Adrenal gland (tissue), 12 donors: ENCODE results near the gene STK24. TPM values are rescaled to one million over a fixed set of nuclear protein-coding genes. Genes with fewer than 3 reads are reported as not detected.

Source experiments
- DNase-seq, 7 donors: peaks; one replicate each; pipeline ENCODE4 v3.0.0-alpha.2; 2019 to 2020
- H3K27ac ChIP-seq, 5 donors: fragments of 200-600 bp; sonication (generic) in 4 of 5; 1 replicate in 3 of 5; 2 replicates in 2 of 5; pipeline versions ENCODE4 v1.5.1 to v1.8.0; 2016 to 2020; ENCODE audit warnings: mild to moderate bottlenecking in 1 of 5
- H3K27me3 ChIP-seq: fragments of 200-600 bp; 2 replicates; pipeline ENCODE4 v1.8.0; 2021
- H3K36me3 ChIP-seq, 2 donors: fragments of 200-600 bp; replicated peaks in 1 of 2; 1 replicate in 1 of 2; 2 replicates in 1 of 2; pipeline versions ENCODE4 v1.5.1 to v1.8.0; 2018 to 2022
- H3K4me1 ChIP-seq, 2 donors: fragments of 200-600 bp; replicated peaks in 1 of 2; 1 replicate in 1 of 2; 2 replicates in 1 of 2; pipeline versions ENCODE4 v1.5.1 to v1.8.0; 2018 to 2021
- H3K4me3 ChIP-seq, 4 donors: fragments of 200-600 bp; sonication (generic) in 3 of 4; one replicate each; pipeline ENCODE4 v1.5.1; 2016 to 2018
- H3K9me3 ChIP-seq, 3 donors: fragments of 200-600 bp; sonication (generic) in 1 of 3; replicated peaks in 1 of 3; 1 replicate in 2 of 3; 2 replicates in 1 of 3; pipeline versions ENCODE4 v1.5.1 to v1.8.0; 2016 to 2021
- CTCF ChIP-seq, 6 experiments: fragments of 450-650 bp in 4 of 6; fragments of 200-600 bp in 2 of 6; sonication (generic) in 1 of 6; IDR thresholded peaks; 1 replicate in 5 of 6; 2 replicates in 1 of 6; pipeline versions ENCODE4 v1.5.1 to v1.8.0; 2016 to 2021; ENCODE audit warnings: antibody characterized with exemption in 6 of 6, mild to moderate bottlenecking in 2 of 6, moderate library complexity in 1 of 6
- POLR2A ChIP-seq, 2 donors: fragments of 450-650 bp; IDR thresholded peaks; one replicate each; pipeline ENCODE4 v1.6.1; 2017; ENCODE audit warnings: antibody characterized with exemption in 2 of 2, mild to moderate bottlenecking in 2 of 2, moderate library complexity in 1 of 2
- WGBS, 4 donors: extraction: QIAGEN DNeasy Blood & Tissue Kit in 2 of 4; methylation state at CpG; one replicate each; pipeline versions ENCODE4 v1.1.5 to v1.1.7; 2013 to 2017; 5-methylcytosine and 5-hydroxymethylcytosine counted together
- intact Hi-C, 2 donors: fragments of 100-400 bp; cut with DNase I; formaldehyde crosslinking; loops; one replicate each; pipeline versions ENCODE4 v1.14.1 to v1.15.0; 2022 to 2023
- polyA plus RNA-seq, 3 donors: library from polyadenylated mRNA; stranded (reverse); fragments of 200-250 nt in 2 of 3; fragments of 350-450 nt in 1 of 3; fragmentation: Illumina TruSeq in 1 of 3; extraction: RNeasy Lipid Tissue Mini Kit (QIAGEN cat#74804) in 1 of 3; gene quantifications; one replicate each; pipeline ENCODE4 v1.2.3, GENCODE V29; 2013 to 2014
- total RNA-seq, 9 donors: library from RNA; depleted of rRNA in 4 of 9; stranded (reverse); fragments of >200 nt in 4 of 9; fragments of 120-200 nt in 1 of 9; fragmentation: NEBNext Ultra II Directional in 1 of 9; extraction: Animal tissue kit (Norgen Biotek cat#: 25700) in 1 of 9; gene quantifications; one replicate each; pipeline versions ENCODE4 v1.1.0 to v1.2.4, GENCODE V29; 2013 to 2023
- donor health status: healthy with polysubstance abuse.
- donor health status: Bipolar disorder and iron deficiency.
- donor health status: DM: yes; HTN: yes; CAD: no.
- donor health status: DM: no; HTN: no; CAD: no.
- donor health status: DM: no; HTN: no; CAD: no.
- donor health status: DM: yes; HTN: yes; CAD: no.

STK24 gene
- total and polyA plus RNA-seq, 12 donors = 17.7 to 72.2 (median 56.0) TPM

DNA sequence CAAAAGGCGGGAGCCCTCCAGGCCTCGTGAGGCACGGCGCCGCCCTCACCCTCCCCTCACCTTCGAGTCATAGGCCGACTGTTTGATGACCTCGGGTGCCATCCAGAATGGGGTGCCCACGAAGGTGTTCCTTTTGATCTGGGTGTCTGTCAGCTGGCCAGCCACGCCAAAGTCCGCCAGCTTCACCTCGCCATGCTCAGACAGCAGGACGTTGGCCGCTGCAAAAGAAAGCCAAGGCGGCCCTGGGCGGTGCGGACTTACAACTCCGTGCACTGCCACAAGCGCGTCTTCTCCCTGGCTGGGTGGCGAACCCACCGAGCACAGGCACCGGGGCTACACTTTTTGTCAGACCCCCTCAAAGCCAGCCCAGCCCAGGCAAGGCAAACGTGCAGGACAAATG is 102.1 kb downstream of the STK24 start:
- intact Hi-C loops = loop anchor here in 1 of 2 donors (10.0 kb wide), 1 partner anchor 180 kb away; no protein-coding TSS in a partner anchor
- Histone ChIP-seq H3K27ac (no peak overlapping the region), H3K4me1 (peaks cover 4 to 27% of the 10 kb centered on the region in 2 donors)

DNA sequence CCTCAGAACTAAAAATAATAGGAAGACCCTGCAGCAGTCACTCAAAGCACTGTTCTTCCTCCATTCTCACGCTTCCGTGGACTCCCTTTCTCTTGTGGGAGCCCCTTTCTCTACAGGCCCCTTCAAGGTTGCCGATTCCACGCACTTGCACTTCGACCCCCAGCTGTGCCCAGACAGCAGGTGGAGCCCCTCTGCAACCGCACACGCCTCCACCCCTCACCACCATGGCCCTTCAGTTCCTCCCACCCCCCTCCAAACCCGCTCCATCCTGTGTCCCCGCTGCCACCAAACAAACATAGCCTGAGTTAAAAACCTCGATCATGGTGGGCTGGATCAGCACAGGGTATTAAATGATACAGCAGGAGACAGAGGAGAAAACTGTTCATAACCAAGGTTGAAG is 102.6 kb downstream of the STK24 start:
- no peak for TF ChIP-seq CTCF (IDR thresholded peaks at IDR 0.05)
- no peak for TF ChIP-seq POLR2A (IDR thresholded peaks at IDR 0.05)
- peaks cover 0 to 14% of the 10 kb centered on the region in 2 donors for H3K36me3 ChIP-seq
- WGBS, 4 donors = 93 to 96% (median 95%) methylated on average over 10 of the region's 10 CpGs
- H3K4me3 ChIP-seq = no peak overlapping the region
- intact Hi-C loops = loop anchor here in 1 of 2 donors (10.0 kb wide), 1 partner anchor 181 kb away; no protein-coding TSS in a partner anchor
- no peak for DNase-seq
- H3K27ac ChIP-seq = no peak overlapping the region
- no peaks in the 10 kb centered on the region for H3K27me3 ChIP-seq
- H3K9me3 ChIP-seq = no peaks in the 10 kb centered on the region
- peaks cover 4 to 23% of the 10 kb centered on the region in 2 donors for H3K4me1 ChIP-seq

More for the DNA sequence above, 102.1 kb downstream of the STK24 start:
- 89 to 97% (median 92%) methylated on average over 6 to 24 of the region's 24 CpGs for WGBS, 4 donors
- Histone ChIP-seq H3K36me3 (peaks cover 0 to 14% of the 10 kb centered on the region in 2 donors), H3K27me3 (no peaks in the 10 kb centered on the region), H3K4me3 (no peak overlapping the region), H3K9me3 (no peaks in the 10 kb centered on the region)
- DNase-seq = no peak
- TF ChIP-seq POLR2A (IDR thresholded peaks at IDR 0.05) = no peak
- TF ChIP-seq CTCF (IDR thresholded peaks at IDR 0.05) = no peak

- intact Hi-C loops = loop anchor here in 1 of 2 donors (10.0 kb wide), 1 partner anchor 181 kb away; no protein-coding TSS in a partner anchor
- DNase-seq = no peak
- peaks cover 0 to 14% of the 10 kb centered on the region in 2 donors for H3K36me3 ChIP-seq
- TF ChIP-seq CTCF (IDR thresholded peaks at IDR 0.05) (no peak), POLR2A (IDR thresholded peaks at IDR 0.05) (no peak)
- 82 to 90% (median 86%) methylated on average over 1 to 7 of the region's 7 CpGs for WGBS, 4 donors
- no peak overlapping the region for H3K4me3 ChIP-seq
- H3K9me3 ChIP-seq = no peaks in the 10 kb centered on the region
- H3K27me3 ChIP-seq = no peaks in the 10 kb centered on the region
- H3K4me1 ChIP-seq = peaks cover 4 to 18% of the 10 kb centered on the region in 2 donors
- H3K27ac ChIP-seq = no peak overlapping the region
These were observed 103.1 kb downstream of the STK24 start for GRCh38 chr13:98473788-98474144.

DNA sequence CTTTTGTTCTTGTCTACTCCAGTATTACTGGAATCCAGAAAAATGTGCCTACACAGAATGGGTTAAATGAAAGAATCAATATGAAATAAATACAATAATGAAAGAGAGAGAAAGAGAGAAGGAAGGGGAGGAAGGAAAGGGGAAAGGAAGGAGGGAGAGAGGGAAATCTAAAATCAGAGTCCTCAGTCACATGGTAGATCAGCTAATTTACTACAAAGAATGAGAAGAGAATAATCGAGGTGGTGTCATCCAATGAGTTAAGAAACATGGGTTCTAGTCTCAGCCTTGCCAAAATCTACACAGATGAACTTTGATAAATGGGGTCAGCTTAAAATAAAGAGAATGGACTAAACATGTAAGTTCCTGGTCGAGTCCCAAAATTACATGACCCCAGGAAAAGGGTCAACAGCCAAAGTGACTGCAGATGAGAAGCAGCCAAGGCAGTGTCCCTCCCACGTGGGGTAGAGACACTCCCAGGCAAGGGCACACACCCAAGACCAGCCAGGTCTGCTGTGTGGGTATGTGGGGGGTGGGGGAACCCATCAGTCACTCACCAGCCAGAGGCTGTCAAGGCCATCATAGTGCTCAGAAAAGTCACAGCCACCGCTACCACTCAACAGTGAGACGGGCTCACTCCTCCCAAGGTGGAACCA is 103.6 kb downstream of the STK24 start:
- intact Hi-C loops = loop anchor here in 1 of 2 donors (10.0 kb wide), 1 partner anchor 182 kb away; no protein-coding TSS in a partner anchor
- Histone ChIP-seq H3K4me3 (no peak overlapping the region), H3K27ac (no peak overlapping the region), H3K36me3 (peaks cover 0 to 14% of the 10 kb centered on the region in 2 donors), H3K9me3 (no peaks in the 10 kb centered on the region), H3K27me3 (no peaks in the 10 kb centered on the region), H3K4me1 (peaks cover 4 to 18% of the 10 kb centered on the region in 2 donors)
- no peak for TF ChIP-seq POLR2A (IDR thresholded peaks at IDR 0.05)
- no peak for TF ChIP-seq CTCF (IDR thresholded peaks at IDR 0.05)
- 55 to 69% (median 61%) methylated on average over 3 to 5 of the region's 5 CpGs for WGBS, 4 donors
- DNase-seq = no peak
